Fibroblast of lung (primary cell): Measurements from ENCODE around the gene TERT.
"Not testable (repeated sequence)": the region's sequence is repeated elsewhere in the genome, so short reads cannot be mapped to it uniquely, and the experiment has no call there.

Experiments used
- CTCF ChIP-seq, 2 donors: IDR thresholded peaks in 1 of 2; conservative IDR thresholded peaks in 1 of 2; 1 replicate in 1 of 2; 2 replicates in 1 of 2; pipeline ENCODE4 v1.5.1; 2011 to 2012; ENCODE audit warnings: low read length in 2 of 2, control low read depth in 1 of 2, inconsistent platforms in 1 of 2, low read depth in 1 of 2, mild to moderate bottlenecking in 1 of 2
- EZH2 ChIP-seq: IDR thresholded peaks from 2 replicates; pipeline ENCODE4 v1.5.1; 2012; ENCODE audit warnings: low read length, control low read depth, mild to moderate bottlenecking; ENCODE audit errors: missing control alignments

GRCh38 chr5:1275397-1276391 is 19.2 kb downstream of the TERT start:
- TF ChIP-seq CTCF (conservative IDR thresholded peaks at IDR 0.05 in 1 of 2, IDR thresholded peaks at IDR 0.05 in 1 of 2; ENCODE audit: low read depth in 1 of 2, low read length in 2 of 2); EZH2: not testable (repeated sequence)
